A673 (cell line): Measurements from ENCODE around the gene ETFA.
"Not testable (repeated sequence)": the region's sequence is repeated elsewhere in the genome, so short reads cannot be mapped to it uniquely, and the experiment has no call there.

Experiments used
- EZH2 ChIP-seq: fragments of 200-600 bp; sonication (generic); IDR thresholded peaks from 2 replicates; pipeline ENCODE4 v1.6.1; 2017; ENCODE audit warnings: borderline replicate concordance, low read depth, mild to moderate bottlenecking, mixed read lengths, antibody characterized with exemption, low read length; ENCODE audit not compliant: poor library complexity, severe bottlenecking
- TF ChIP-seq, protein P1 (sequence below): fragments of 300-800, 200-600 bp; sonication (generic); conservative IDR thresholded peaks from 2 replicates; pipeline ENCODE4 v1.5.1; 2017; ENCODE audit warnings: low read depth, mild to moderate bottlenecking, antibody characterized with exemption, low read length, moderate library complexity, mixed read lengths

DNA sequence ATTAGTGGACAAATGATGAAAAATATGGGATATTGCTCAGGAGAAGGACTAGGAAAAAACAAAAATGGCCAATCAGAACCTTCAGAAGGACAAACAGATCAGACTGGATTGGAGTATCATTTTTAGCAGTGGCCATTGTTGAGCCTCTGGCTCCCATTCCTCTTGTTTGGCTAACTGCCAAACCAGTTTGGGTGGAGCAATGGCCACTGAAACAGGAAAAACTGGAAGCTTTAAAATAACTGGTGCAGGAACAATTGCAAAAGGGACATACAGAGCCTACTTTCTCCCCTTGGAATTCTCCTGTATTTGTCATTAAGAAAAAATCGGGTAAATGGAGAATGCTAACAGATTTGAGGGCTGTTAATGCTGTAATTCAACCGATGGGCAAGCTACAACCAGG lies 45.5 kb downstream of the ETFA start:
- TF ChIP-seq, protein P1, sequence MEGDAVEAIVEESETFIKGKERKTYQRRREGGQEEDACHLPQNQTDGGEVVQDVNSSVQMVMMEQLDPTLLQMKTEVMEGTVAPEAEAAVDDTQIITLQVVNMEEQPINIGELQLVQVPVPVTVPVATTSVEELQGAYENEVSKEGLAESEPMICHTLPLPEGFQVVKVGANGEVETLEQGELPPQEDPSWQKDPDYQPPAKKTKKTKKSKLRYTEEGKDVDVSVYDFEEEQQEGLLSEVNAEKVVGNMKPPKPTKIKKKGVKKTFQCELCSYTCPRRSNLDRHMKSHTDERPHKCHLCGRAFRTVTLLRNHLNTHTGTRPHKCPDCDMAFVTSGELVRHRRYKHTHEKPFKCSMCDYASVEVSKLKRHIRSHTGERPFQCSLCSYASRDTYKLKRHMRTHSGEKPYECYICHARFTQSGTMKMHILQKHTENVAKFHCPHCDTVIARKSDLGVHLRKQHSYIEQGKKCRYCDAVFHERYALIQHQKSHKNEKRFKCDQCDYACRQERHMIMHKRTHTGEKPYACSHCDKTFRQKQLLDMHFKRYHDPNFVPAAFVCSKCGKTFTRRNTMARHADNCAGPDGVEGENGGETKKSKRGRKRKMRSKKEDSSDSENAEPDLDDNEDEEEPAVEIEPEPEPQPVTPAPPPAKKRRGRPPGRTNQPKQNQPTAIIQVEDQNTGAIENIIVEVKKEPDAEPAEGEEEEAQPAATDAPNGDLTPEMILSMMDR = not testable (repeated sequence)
- TF ChIP-seq EZH2 = not testable (repeated sequence)
